ENCODE measurements around the gene TNKS1BP1. TPM values are rescaled to one million over a fixed set of nuclear protein-coding genes. Genes with fewer than 3 reads are reported as not detected.
A peak's percentile ranks its signal among the peaks of the same experiment; 100 is the strongest.

TNKS1BP1 gene
- total RNA-seq, 2 experiments from 2014 or later, result 14.0 to 15.1 TPM

GRCh38 chr11:57316017-57316416 lies 8.7 kb downstream of the TNKS1BP1 start:
- Mint-ChIP-seq H3K4me1 (ENCODE audit: low read depth) (peaks cover 7% of the 10 kb centered on the region), H3K27ac (no peak overlapping the region), H3K9me3 (no peaks in the 10 kb centered on the region), H3K4me3 (no peak overlapping the region), H3K27me3 (no peaks in the 10 kb centered on the region), H3K36me3 (peaks cover 14% of the 10 kb centered on the region)
- POLR2A ChIA-PET, result no interaction called here
- CTCF ChIA-PET, result interaction anchor here (0.8 kb wide), 1 partner anchor 172 kb away, joined by 3 read pairs; no protein-coding TSS in a partner anchor
- intact Hi-C loops (cut with micrococcal nuclease), result no loop called here
- DNase-seq, result no peak

DNA sequence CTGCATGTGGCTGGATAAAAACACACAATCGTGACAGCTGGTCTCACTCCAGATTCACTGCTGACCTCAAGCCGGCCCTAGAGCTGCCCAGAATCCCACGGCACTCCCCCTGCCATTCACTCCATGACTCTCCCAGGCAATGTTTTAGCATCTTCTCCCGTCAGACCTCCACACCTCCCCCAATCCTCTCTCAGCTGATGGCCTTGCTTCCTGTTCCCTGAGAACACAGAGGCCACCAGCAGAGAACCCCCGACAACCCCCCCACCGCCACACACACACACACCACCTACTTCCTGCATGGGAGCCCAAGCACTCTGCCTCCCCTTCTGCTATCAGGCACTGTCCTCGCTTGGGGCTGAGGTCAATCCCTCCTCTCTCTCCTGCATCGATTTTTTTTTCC lies 9.3 kb downstream of the TNKS1BP1 start:
- ChIA-PET POLR2A (no interaction called here), CTCF (interaction anchor here (0.8 kb wide), 1 partner anchor 173 kb away, joined by 3 read pairs; no protein-coding TSS in a partner anchor)
- intact Hi-C loops (cut with micrococcal nuclease), result no loop called here
- no peak overlapping the region for H3K4me3 Mint-ChIP-seq
- no peaks in the 10 kb centered on the region for H3K27me3 Mint-ChIP-seq
- H3K9me3 Mint-ChIP-seq, result no peaks in the 10 kb centered on the region
- H3K4me1 Mint-ChIP-seq (ENCODE audit: low read depth), result peaks cover 11% of the 10 kb centered on the region
- H3K36me3 Mint-ChIP-seq, result peaks cover 14% of the 10 kb centered on the region
- DNase-seq, result no peak
- no peak overlapping the region for H3K27ac Mint-ChIP-seq

DNA sequence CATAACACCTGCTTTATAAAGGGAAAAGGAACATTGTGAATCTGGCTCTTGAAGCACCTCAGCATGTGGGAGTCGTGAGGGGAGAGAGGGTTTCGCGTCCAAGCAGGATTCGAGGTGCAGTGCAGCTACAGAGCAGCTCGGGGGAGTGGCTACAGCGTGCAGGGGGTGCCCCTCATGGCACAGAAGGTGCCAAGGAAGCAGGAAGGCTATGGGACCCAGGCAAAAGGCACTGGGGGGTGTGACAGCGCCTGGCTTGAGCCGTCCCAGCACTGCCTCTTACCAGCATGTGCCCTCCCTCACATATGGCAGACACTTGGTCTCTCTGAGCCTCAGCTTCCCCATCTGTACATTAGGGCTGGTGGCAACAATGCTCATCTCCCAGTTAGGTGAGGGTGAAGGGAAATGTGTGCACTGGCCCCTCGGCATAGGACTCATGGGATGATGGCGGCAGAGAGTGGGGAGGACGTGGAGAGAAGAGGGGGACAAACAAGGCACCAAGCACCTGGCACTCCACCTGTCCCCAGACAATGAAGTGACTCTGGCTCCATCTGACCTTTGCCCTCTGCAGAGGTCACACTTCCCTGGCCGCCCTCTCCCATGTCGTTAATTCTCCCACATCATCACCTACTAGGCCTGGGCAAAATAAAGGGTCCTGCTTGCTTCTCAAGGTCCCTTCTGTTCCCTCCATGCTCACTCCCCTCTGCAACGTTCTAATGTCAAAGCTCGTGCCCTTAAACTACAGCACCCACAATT lies 10.4 kb downstream of the TNKS1BP1 start:
- Mint-ChIP-seq H3K27ac (no peak overlapping the region), H3K36me3 (peaks cover 23% of the 10 kb centered on the region), H3K4me3 (no peak overlapping the region), H3K9me3 (no peaks in the 10 kb centered on the region), H3K27me3 (no peaks in the 10 kb centered on the region), H3K4me1 (ENCODE audit: low read depth) (peaks cover 11% of the 10 kb centered on the region)
- DNase-seq, result no peak
- intact Hi-C loops (cut with micrococcal nuclease), result no loop called here
- ChIA-PET POLR2A (no interaction called here), CTCF (no interaction called here)

GRCh38 chr11:57313788-57314135 lies 11.0 kb downstream of the TNKS1BP1 start:
- no peaks in the 10 kb centered on the region for H3K27me3 Mint-ChIP-seq
- H3K27ac Mint-ChIP-seq, result no peak overlapping the region
- intact Hi-C loops (cut with micrococcal nuclease), result no loop called here
- no peak overlapping the region for H3K4me3 Mint-ChIP-seq
- POLR2A ChIA-PET, result no interaction called here
- DNase-seq, result no peak
- no peaks in the 10 kb centered on the region for H3K9me3 Mint-ChIP-seq
- CTCF ChIA-PET, result no interaction called here
- H3K36me3 Mint-ChIP-seq, result peaks cover 21% of the 10 kb centered on the region
- peaks cover 11% of the 10 kb centered on the region for H3K4me1 Mint-ChIP-seq (ENCODE audit: low read depth)

DNA sequence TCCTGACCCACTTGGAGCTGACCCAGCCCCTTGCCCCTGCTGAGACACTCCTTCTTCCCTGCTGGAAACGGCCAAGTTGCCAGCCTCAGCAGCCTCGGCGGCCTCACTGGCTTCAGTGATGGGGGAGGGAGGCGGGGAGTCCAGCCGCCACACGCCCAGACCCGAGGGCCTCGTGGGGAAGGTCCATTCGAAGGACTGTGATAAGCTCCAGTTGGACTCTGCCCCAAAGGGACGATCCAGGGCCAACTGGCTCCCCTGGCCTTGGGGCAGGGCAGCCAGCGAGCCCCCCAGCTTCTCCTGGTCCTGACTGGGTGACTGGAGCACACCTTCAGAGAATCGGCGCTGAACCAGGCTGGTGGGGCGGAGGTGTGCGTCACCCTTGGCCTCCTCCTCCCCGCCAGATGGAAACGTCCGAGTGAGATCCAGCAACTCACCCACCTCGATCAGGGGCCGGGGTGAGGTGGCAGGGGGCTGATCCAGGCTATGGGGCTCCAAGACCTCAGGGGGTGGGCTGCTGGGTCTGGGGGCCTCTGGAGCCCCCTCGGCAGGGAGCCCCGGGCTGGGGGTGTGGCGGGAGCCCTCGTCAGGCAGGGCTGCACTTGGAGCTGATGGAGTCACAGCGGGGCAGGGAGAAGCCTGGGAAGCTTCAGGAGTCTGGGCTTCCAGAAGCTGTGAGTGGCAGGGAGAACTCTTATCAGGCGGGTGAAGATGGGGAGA lies 11.5 kb downstream of the TNKS1BP1 start:
- H3K27ac Mint-ChIP-seq, result no peak overlapping the region
- CTCF ChIA-PET, result no interaction called here
- POLR2A ChIA-PET, result no interaction called here
- peaks cover 21% of the 10 kb centered on the region for H3K36me3 Mint-ChIP-seq
- no peak overlapping the region for H3K4me3 Mint-ChIP-seq
- peaks cover 11% of the 10 kb centered on the region for H3K4me1 Mint-ChIP-seq (ENCODE audit: low read depth)
- H3K27me3 Mint-ChIP-seq, result no peaks in the 10 kb centered on the region
- no peak for DNase-seq
- no peaks in the 10 kb centered on the region for H3K9me3 Mint-ChIP-seq
- intact Hi-C loops (cut with micrococcal nuclease), result no loop called here

DNA sequence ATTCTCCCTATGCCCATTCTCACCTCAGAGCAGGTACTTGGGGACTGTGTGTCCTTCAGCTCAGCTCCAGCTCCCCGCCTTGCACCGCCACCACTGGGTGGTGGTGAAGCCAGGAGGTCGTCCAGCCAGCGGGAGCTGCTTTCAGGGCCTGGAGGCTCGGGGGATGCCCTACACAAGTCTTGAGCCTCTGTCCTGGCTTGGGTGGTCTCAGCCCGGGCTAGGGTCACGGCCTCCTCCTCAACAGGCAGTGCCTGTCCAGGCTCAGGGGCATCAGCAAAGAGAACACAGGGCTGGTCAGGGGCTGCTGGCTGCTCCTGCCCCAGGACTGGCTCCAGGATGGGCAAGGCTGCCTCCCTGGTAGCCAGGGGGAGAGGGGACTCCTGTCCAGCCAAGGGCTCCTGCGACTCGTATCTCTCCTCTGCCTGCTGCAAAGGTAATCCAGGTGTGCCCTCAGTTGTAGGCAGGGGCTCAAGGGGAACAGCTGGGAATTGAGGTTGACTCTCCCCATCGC lies 12.2 kb downstream of the TNKS1BP1 start:
- H3K4me1 Mint-ChIP-seq (ENCODE audit: low read depth), result peaks cover 11% of the 10 kb centered on the region
- H3K9me3 Mint-ChIP-seq, result no peaks in the 10 kb centered on the region
- no peak overlapping the region for H3K27ac Mint-ChIP-seq
- ChIA-PET CTCF (no interaction called here), POLR2A (interaction anchor here (1.4 kb wide), 1 partner anchor 11 kb away, joined by 3 read pairs; no protein-coding TSS in a partner anchor)
- no peak for DNase-seq
- peaks cover 20% of the 10 kb centered on the region for H3K36me3 Mint-ChIP-seq
- no peak overlapping the region for H3K4me3 Mint-ChIP-seq
- no peaks in the 10 kb centered on the region for H3K27me3 Mint-ChIP-seq
- intact Hi-C loops (cut with micrococcal nuclease), result no loop called here

GRCh38 chr11:57311109-57311936 lies 13.4 kb downstream of the TNKS1BP1 start:
- Mint-ChIP-seq H3K27ac (no peak overlapping the region), H3K36me3 (peaks cover 20% of the 10 kb centered on the region), H3K9me3 (no peaks in the 10 kb centered on the region), H3K27me3 (no peaks in the 10 kb centered on the region), H3K4me1 (ENCODE audit: low read depth) (peaks cover 11% of the 10 kb centered on the region), H3K4me3 (peak overlapping the region; percentile 10)
- intact Hi-C loops (cut with micrococcal nuclease), result loop anchor here (1.0 kb wide), 1 partner anchor 14 kb away; no protein-coding TSS in a partner anchor
- DNase-seq, result peak; percentile 86
- CTCF ChIA-PET, result no interaction called here
- POLR2A ChIA-PET, result interaction anchor here (0.9 to 1.4 kb wide), 3 partner anchors 13 to 24 kb away, joined by 3 to 4 read pairs (median 3); partner anchors contain the start of genes SSRP1 and TNKS1BP1

- CTCF ChIA-PET, result no interaction called here
- H3K36me3 Mint-ChIP-seq, result peaks cover 20% of the 10 kb centered on the region
- H3K4me3 Mint-ChIP-seq, result no peak overlapping the region
- no peaks in the 10 kb centered on the region for H3K27me3 Mint-ChIP-seq
- H3K27ac Mint-ChIP-seq, result no peak overlapping the region
- DNase-seq, result no peak
- POLR2A ChIA-PET, result interaction anchor here (1.1 kb wide), 1 partner anchor 25 kb away, joined by 3 read pairs; the partner anchor contains the start of gene SSRP1
- H3K9me3 Mint-ChIP-seq, result no peaks in the 10 kb centered on the region
- intact Hi-C loops (cut with micrococcal nuclease), result loop anchor here (1.0 kb wide), 1 partner anchor 15 kb away; no protein-coding TSS in a partner anchor
- H3K4me1 Mint-ChIP-seq (ENCODE audit: low read depth), result peaks cover 11% of the 10 kb centered on the region
Measured at GRCh38 chr11:57310630-57311086, 14.1 kb downstream of the TNKS1BP1 start.

GRCh38 chr11:57310091-57310490 lies 14.7 kb downstream of the TNKS1BP1 start:
- POLR2A ChIA-PET, result no interaction called here
- Mint-ChIP-seq H3K36me3 (peaks cover 20% of the 10 kb centered on the region), H3K4me1 (ENCODE audit: low read depth) (peaks cover 11% of the 10 kb centered on the region), H3K9me3 (no peaks in the 10 kb centered on the region), H3K4me3 (no peak overlapping the region), H3K27me3 (no peaks in the 10 kb centered on the region), H3K27ac (no peak overlapping the region)
- intact Hi-C loops (cut with micrococcal nuclease), result no loop called here
- DNase-seq, result no peak
- CTCF ChIA-PET, result no interaction called here

- intact Hi-C loops (cut with micrococcal nuclease), result no loop called here
- ChIA-PET CTCF (no interaction called here), POLR2A (no interaction called here)
- H3K4me3 Mint-ChIP-seq, result no peak overlapping the region
- no peak overlapping the region for H3K27ac Mint-ChIP-seq
- H3K4me1 Mint-ChIP-seq (ENCODE audit: low read depth), result peaks cover 11% of the 10 kb centered on the region
- peaks cover 20% of the 10 kb centered on the region for H3K36me3 Mint-ChIP-seq
- H3K9me3 Mint-ChIP-seq, result no peaks in the 10 kb centered on the region
- DNase-seq, result no peak
- H3K27me3 Mint-ChIP-seq, result no peaks in the 10 kb centered on the region
Measured at GRCh38 chr11:57309106-57310059, 15.4 kb downstream of the TNKS1BP1 start.

DNA sequence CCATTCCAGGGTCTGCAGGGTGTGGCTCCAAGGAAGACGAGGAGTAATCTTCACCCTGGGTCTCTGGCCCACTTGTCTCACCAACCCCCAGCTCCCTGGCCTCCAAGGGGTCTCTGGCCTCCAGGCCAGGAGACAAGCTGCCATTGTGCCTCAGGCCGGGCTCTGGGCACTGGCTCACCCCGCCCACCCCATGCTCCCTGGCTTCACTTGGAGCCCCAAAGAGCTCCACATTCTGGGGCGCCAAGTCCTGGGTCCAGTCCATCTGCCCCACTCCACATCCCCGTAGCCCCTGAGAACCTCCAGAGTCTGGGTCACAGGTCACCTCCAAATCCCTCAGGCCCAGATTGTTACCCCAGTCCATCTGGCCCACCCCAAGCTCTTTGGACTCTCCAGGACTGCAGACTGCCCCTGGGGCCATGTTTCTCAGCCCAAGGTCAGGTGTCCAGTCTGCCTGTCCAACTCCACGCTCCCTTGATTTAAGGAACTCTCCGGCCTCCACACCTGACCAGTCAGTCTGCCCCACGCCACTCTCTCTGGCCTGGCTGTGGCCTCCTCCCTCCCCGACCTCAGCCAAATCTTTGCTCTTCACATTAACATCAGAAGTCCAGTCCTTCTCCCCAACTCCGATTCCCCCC lies 16.2 kb downstream of the TNKS1BP1 start:
- Mint-ChIP-seq H3K9me3 (no peaks in the 10 kb centered on the region), H3K36me3 (peaks cover 14% of the 10 kb centered on the region), H3K27me3 (no peaks in the 10 kb centered on the region), H3K4me1 (ENCODE audit: low read depth) (peaks cover 11% of the 10 kb centered on the region), H3K4me3 (no peak overlapping the region), H3K27ac (no peak overlapping the region)
- DNase-seq, result no peak
- CTCF ChIA-PET, result interaction anchor here (0.8 kb wide), 1 partner anchor 59 kb away, joined by 3 read pairs; no protein-coding TSS in a partner anchor
- intact Hi-C loops (cut with micrococcal nuclease), result no loop called here
- POLR2A ChIA-PET, result no interaction called here

All from activated CD4-positive, alpha-beta memory T cell treated with anti-CD3 and anti-CD28 coated beads for 36 hours (primary cell).